NCI-H748 treated with DMSO at 0.1 percent for 48 hours (cell line): ENCODE measurements around the gene LY6G6D.

ENCODE experiments used
- DNase-seq: peaks from one replicate; lab custom pipeline; 2025; lab: John Stamatoyannopoulos, UW

LY6G6D gene

GRCh38 chr6:31715022-31715958, at the start of gene LY6G6D:
Gene LY6G6D (plus strand): TSS chr6:31715348. CDS start chr6:31715356, 8 bp downstream.
- no peak for DNase-seq

GRCh38 chr6:31665501-31666336, 49.4 kb upstream of the LY6G6D start, which contains the start of gene CSNK2B:
Gene CSNK2B (plus strand): TSS chr6:31666080. CDS start chr6:31666832, 752 bp downstream.
- peak; percentile 99 for DNase-seq

GRCh38 chr6:31666337-31666965, 48.7 kb upstream of the LY6G6D start:
- DNase-seq, result no peak

- no peak for DNase-seq
Observed at GRCh38 chr6:31669676-31670075, 45.5 kb upstream of the LY6G6D start, which contains the start of gene LY6G5B. Gene LY6G5B (plus strand): TSS chr6:31669976. CDS start chr6:31670951, 975 bp downstream.

- no peak for DNase-seq
Observed at GRCh38 chr6:31676322-31676903, 38.7 kb upstream of the LY6G6D start.

- no peak for DNase-seq
Observed at GRCh38 chr6:31676904-31677303, 38.2 kb upstream of the LY6G6D start.

GRCh38 chr6:31677955-31678354, 37.2 kb upstream of the LY6G6D start:
- DNase-seq, result no peak

- peak; percentile 95 for DNase-seq
Observed at GRCh38 chr6:31680226-31681134, 34.7 kb upstream of the LY6G6D start, which contains the start of gene LY6G5C. Gene LY6G5C (minus strand): TSS chr6:31681067. CDS start chr6:31680373, 694 bp downstream.

GRCh38 chr6:31681135-31681671, 33.9 kb upstream of the LY6G6D start:
- peak; percentile 68 for DNase-seq

GRCh38 chr6:31683591-31683990, 31.6 kb upstream of the LY6G6D start:
- DNase-seq, result no peak

GRCh38 chr6:31686483-31686882, 28.7 kb upstream of the LY6G6D start:
- DNase-seq, result no peak

- no peak for DNase-seq
Observed at GRCh38 chr6:31687321-31687720, 27.8 kb upstream of the LY6G6D start.

GRCh38 chr6:31687860-31688693, 27.1 kb upstream of the LY6G6D start:
- no peak for DNase-seq

- DNase-seq, result no peak
Observed at GRCh38 chr6:31689249-31690110, 25.7 kb upstream of the LY6G6D start.

- no peak for DNase-seq
Observed at GRCh38 chr6:31690231-31691077, 24.7 kb upstream of the LY6G6D start.

- no peak for DNase-seq
Observed at GRCh38 chr6:31691078-31691463, 24.1 kb upstream of the LY6G6D start.

GRCh38 chr6:31691564-31692108, 23.5 kb upstream of the LY6G6D start:
- DNase-seq, result no peak
